NCI-H446 (cell line): ENCODE measurements around the gene NOTCH2NLA.
"Not testable (repeated sequence)": the region's sequence is repeated elsewhere in the genome, so short reads cannot be mapped to it uniquely, and the experiment has no call there.

ENCODE experiments used
- DNase-seq, 2 experiments: peaks; one replicate each; lab custom pipeline; 2025; lab: John Stamatoyannopoulos, UW

NOTCH2NLA gene

DNA sequence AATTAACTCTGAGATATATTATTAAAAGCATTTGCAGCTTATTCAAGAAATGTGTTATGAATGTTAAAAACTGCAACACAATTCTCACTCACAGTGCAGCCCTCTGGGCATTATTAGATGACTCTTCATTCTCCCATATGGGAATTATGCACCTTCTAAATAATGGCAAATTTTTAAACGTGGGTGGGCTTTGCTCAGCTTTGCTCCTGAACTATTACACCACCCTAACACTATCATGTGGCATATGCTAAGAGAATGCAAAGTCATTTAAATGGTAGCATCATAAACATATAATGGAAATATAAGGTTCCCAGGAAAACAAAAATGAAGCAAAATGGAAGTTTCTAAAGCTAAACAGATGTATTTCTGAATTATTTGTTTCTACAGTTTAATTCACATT, 61.5 kb downstream of the NOTCH2NLA start:
- not testable (repeated sequence) for DNase-seq

DNA sequence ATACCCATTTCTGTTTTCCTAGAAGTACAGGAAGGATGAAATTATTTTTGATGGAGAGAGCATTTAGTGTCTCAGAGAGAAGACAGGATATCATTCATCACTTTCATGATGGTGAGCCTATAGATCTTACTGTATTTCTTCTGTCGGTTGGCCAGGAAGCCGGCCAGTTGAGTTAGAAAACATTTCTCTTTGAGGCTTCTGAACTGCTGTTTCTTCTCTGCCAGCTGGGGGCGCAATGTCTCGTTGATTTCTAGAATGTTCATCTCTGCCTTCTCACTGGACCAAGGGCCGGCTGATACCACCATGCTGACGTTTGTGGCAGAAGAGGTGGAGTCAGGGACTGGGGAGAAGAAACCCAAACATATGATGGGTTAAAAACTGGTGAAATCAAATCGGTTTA, 84.4 kb downstream of the NOTCH2NLA start, which contains the start of gene NBPF10:
Gene NBPF10, minus strand, starts transcription at position 340 of the 400 bp plus-strand sequence. Its CDS starts 35 bp downstream, at position 305.
- DNase-seq = not testable (repeated sequence)
